Smooth muscle cell (in vitro differentiated cells): ENCODE data around the gene RSRC1. TPM values are rescaled to one million over a fixed set of nuclear protein-coding genes. Genes with fewer than 3 reads are reported as not detected.

Experiments used
- DNase-seq: peaks from one replicate; lab custom pipeline; 2025; ENCODE audit not compliant: unreplicated experiment; lab: John Stamatoyannopoulos, UW
- H2AFZ ChIP-seq: fragments of 200-600 bp; sonication (generic); 2 replicates; pipeline ENCODE4 v1.6.0; 2016; ENCODE audit warnings: antibody characterized with exemption, low read depth, mild to moderate bottlenecking
- H3F3A ChIP-seq: fragments of 200-600 bp; sonication (generic); 2 replicates; pipeline ENCODE4 v1.6.0; 2017; ENCODE audit warnings: antibody characterized with exemption, low read depth
- H3K27ac ChIP-seq: fragments of 200-600 bp; sonication (generic); 2 replicates; pipeline ENCODE4 v1.5.1; 2016; ENCODE audit warnings: low read depth, mild to moderate bottlenecking
- H3K27me3 ChIP-seq: fragments of 200-600 bp; sonication (generic); 2 replicates; pipeline ENCODE4 v1.6.1; 2016; ENCODE audit warnings: low read depth, mild to moderate bottlenecking
- H3K36me3 ChIP-seq: fragments of 200-600 bp; sonication (generic); 2 replicates; pipeline ENCODE4 v1.5.1; 2016; ENCODE audit warnings: low read depth
- H3K4me1 ChIP-seq: fragments of 200-600 bp; sonication (generic); 2 replicates; pipeline ENCODE4 v1.5.1; 2016; ENCODE audit warnings: low read depth
- H3K4me2 ChIP-seq: fragments of 200-600 bp; sonication (generic); 2 replicates; pipeline ENCODE4 v1.6.0; 2016; ENCODE audit warnings: mild to moderate bottlenecking
- H3K4me3 ChIP-seq: fragments of 200-600 bp; sonication (generic); 2 replicates; pipeline ENCODE4 v1.5.1; 2016; ENCODE audit warnings: mild to moderate bottlenecking
- H3K79me2 ChIP-seq: fragments of 200-600 bp; sonication (generic); 2 replicates; pipeline ENCODE4 v1.6.0; 2016; ENCODE audit warnings: low read depth, mild to moderate bottlenecking
- H3K9ac ChIP-seq: fragments of 200-600 bp; sonication (generic); 2 replicates; pipeline ENCODE4 v1.6.0; 2016; ENCODE audit warnings: low read depth
- H3K9me3 ChIP-seq: fragments of 200-600 bp; sonication (generic); replicated peaks from 2 replicates; pipeline ENCODE4 v1.5.1; 2016; ENCODE audit warnings: low read depth
- H4K20me1 ChIP-seq: fragments of 200-600 bp; sonication (generic); 2 replicates; pipeline ENCODE4 v1.6.0; 2016; ENCODE audit warnings: low read depth
- CTCF ChIP-seq: fragments of 200-600 bp; sonication (generic); IDR thresholded peaks from 2 replicates; pipeline ENCODE4 v1.5.1; 2017; ENCODE audit warnings: borderline replicate concordance, mild to moderate bottlenecking, antibody characterized with exemption; ENCODE audit not compliant: insufficient read depth, poor library complexity, severe bottlenecking
- WGBS: methylation state at CpG from one replicate; pipeline ENCODE4 v1.1.7; 2016; ENCODE audit warnings: low lambda C conversion rate; 5-methylcytosine and 5-hydroxymethylcytosine counted together
- polyA plus RNA-seq: library from polyadenylated mRNA; unstranded; fragments of >200 nt; fragmentation: Nextera tagmentation; extraction: Ambion mirVana; gene quantifications from 2 replicates; pipeline ENCODE4 v1.2.1, GENCODE V29; 2016
- total RNA-seq: library from RNA; depleted of rRNA; stranded (reverse); fragments of >200 nt; gene quantifications from 2 replicates; pipeline ENCODE4 v1.2.3, GENCODE V29; 2014

Gene RSRC1
- total and polyA plus RNA-seq, 2 experiments from 2014 or later = 18.5 to 43.9 TPM

GRCh38 chr3:158382479-158382878 lies 272.6 kb downstream of the RSRC1 start:
- H3K27ac ChIP-seq = no peak overlapping the region
- H4K20me1 ChIP-seq = no peaks in the 10 kb centered on the region
- no peaks in the 10 kb centered on the region for H3K79me2 ChIP-seq
- no peaks in the 10 kb centered on the region for H3K4me1 ChIP-seq
- no peak overlapping the region for H3K4me3 ChIP-seq
- no peak for TF ChIP-seq CTCF
- H3F3A ChIP-seq = no peaks in the 10 kb centered on the region
- H3K36me3 ChIP-seq = no peaks in the 10 kb centered on the region
- no peak for DNase-seq
- H2AFZ ChIP-seq = no peak overlapping the region
- WGBS = 79% methylated on average over 2 of the region's 2 CpGs
- no peak overlapping the region for H3K9ac ChIP-seq
- H3K9me3 ChIP-seq = no peaks in the 10 kb centered on the region
- no peaks in the 10 kb centered on the region for H3K27me3 ChIP-seq
- H3K4me2 ChIP-seq = no peak overlapping the region

DNA sequence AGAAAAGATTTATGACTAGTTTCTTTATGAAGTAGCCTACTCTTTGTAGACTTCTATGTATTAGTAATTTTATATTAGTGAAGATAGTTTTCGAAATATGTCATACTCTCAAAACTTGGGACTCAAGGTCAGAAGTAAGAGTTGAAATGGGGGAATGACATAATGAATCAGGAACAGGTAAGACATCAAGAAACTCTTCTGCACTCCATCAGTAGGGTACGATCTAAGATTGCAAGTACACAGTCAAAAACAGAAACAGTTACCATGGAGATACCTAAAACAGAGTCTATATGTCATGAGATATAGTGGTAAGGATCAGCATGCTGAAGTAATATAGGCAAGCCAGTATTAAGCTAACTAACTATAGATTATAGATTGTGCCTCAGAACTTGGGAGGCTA lies 274.1 kb downstream of the RSRC1 start:
- H3K27ac ChIP-seq = no peak overlapping the region
- no peaks in the 10 kb centered on the region for H3F3A ChIP-seq
- H3K4me1 ChIP-seq = no peaks in the 10 kb centered on the region
- no peaks in the 10 kb centered on the region for H3K36me3 ChIP-seq
- H3K79me2 ChIP-seq = no peaks in the 10 kb centered on the region
- no peak for TF ChIP-seq CTCF
- H4K20me1 ChIP-seq = no peaks in the 10 kb centered on the region
- 95% methylated on average over 2 of the region's 2 CpGs for WGBS
- no peak overlapping the region for H3K4me2 ChIP-seq
- no peak overlapping the region for H3K9ac ChIP-seq
- H3K27me3 ChIP-seq = no peaks in the 10 kb centered on the region
- DNase-seq = no peak
- no peaks in the 10 kb centered on the region for H3K9me3 ChIP-seq
- no peak overlapping the region for H2AFZ ChIP-seq
- no peak overlapping the region for H3K4me3 ChIP-seq

GRCh38 chr3:158395421-158395820 lies 285.5 kb downstream of the RSRC1 start:
- Histone ChIP-seq H3K36me3 (peaks cover 5% of the 10 kb centered on the region), H4K20me1 (no peaks in the 10 kb centered on the region), H3K4me3 (no peak overlapping the region), H3K79me2 (no peaks in the 10 kb centered on the region), H3K27me3 (no peaks in the 10 kb centered on the region), H3K9ac (no peak overlapping the region), H2AFZ (no peak overlapping the region), H3K9me3 (no peaks in the 10 kb centered on the region), H3K4me2 (no peak overlapping the region), H3K27ac (no peak overlapping the region), H3F3A (no peaks in the 10 kb centered on the region), H3K4me1 (no peaks in the 10 kb centered on the region)
- no peak for DNase-seq
- 91% methylated on average over 2 of the region's 2 CpGs for WGBS
- TF ChIP-seq CTCF = no peak

DNA sequence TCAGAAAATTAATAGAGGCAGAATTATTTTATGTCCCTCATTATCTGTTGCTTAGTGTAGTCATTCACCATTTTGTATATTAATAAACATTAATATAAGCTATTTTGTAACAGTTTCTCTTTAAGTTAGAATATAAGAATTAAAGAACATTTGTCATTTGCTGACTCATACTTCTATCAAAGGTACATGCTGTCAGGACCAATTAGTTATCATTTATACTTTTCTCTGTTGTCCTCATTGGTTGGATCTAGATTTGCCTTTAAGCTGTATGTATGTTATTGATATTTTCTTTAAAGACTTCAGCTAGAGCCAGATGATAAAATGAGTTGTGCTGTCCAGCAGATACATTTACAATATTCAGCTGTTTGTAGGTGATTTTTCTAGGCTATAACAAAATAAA lies 292.7 kb downstream of the RSRC1 start:
- H3K27ac ChIP-seq = no peak overlapping the region
- no peak for DNase-seq
- no peaks in the 10 kb centered on the region for H3K79me2 ChIP-seq
- no peaks in the 10 kb centered on the region for H3F3A ChIP-seq
- no peaks in the 10 kb centered on the region for H3K9me3 ChIP-seq
- no peaks in the 10 kb centered on the region for H3K36me3 ChIP-seq
- H3K27me3 ChIP-seq = no peaks in the 10 kb centered on the region
- H4K20me1 ChIP-seq = no peaks in the 10 kb centered on the region
- no peak overlapping the region for H2AFZ ChIP-seq
- H3K9ac ChIP-seq = no peak overlapping the region
- H3K4me3 ChIP-seq = no peak overlapping the region
- peaks cover 12% of the 10 kb centered on the region for H3K4me1 ChIP-seq
- no peak overlapping the region for H3K4me2 ChIP-seq
- TF ChIP-seq CTCF = no peak
